ENCODE data around the gene ATAD1.

Gene ATAD1

GRCh38 chr10:87716348-87716670 lies 101.7 kb downstream of the ATAD1 start:
- Histone ChIP-seq H3K79me2 (ENCODE audit: insufficient read depth, low read length) (no peaks in the 10 kb centered on the region), H2AFZ (ENCODE audit: low read length) (no peak overlapping the region), H3K4me1 (ENCODE audit: insufficient read depth, low read length, severe bottlenecking) (no peaks in the 10 kb centered on the region)

DNA sequence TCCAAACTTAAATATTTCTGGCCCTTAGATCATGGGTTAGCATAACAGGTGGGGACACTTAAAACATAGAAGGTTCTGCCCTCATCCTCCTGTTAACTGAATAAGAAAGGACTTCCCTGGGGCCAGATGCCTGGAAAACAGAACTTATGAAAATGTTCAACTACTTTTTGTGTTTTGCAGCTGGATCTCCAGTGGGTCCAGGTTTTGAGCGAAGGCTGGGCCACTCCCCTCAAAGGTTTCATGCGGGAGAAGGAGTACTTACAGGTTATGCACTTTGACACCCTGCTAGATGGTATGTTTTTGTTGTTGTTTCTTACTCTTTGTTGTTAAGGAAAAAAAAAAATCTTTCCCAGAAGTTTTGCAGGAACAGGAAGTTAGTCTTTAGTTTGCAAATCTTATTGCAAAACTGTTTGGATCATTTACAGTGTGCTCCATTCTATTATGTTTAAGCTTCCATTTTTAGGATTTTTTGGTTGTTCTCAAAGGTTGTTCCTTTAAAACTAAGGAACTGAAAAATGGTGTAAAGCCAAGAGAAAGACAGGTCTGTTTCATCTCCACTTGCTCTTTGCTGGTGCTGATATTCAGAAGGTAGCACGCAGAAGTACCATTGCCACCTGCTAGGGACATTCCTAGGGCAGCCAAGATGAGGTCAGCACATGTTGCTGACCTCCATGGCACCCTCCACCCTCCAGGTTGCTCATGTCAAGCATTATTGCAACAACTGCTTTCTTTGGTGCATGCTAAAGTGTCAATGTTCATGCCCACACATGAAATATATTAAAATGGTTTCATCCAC lies 102.3 kb downstream of the ATAD1 start:
- Histone ChIP-seq H3K4me2 (ENCODE audit: low read length) (no peak overlapping the region), H3K79me2 (ENCODE audit: insufficient read depth, low read length) (no peaks in the 10 kb centered on the region), H3F3A (ENCODE audit: insufficient read depth, low read length) (no peaks in the 10 kb centered on the region), H2AFZ (ENCODE audit: low read length) (no peak overlapping the region), H4K20me1 (ENCODE audit: insufficient read depth, low read length) (no peaks in the 10 kb centered on the region), H3K4me1 (ENCODE audit: insufficient read depth, low read length, severe bottlenecking) (no peaks in the 10 kb centered on the region), H3K9me2 (ENCODE audit: low read depth, low read length) (no peaks in the 10 kb centered on the region), H3K36me3 (ENCODE audit: insufficient read depth, low read length) (no peaks in the 10 kb centered on the region), H3K27me3 (ENCODE audit: insufficient read depth, low read length) (no peaks in the 10 kb centered on the region; the same call in 1 of the 2 replicates), H3K27ac (ENCODE audit: low read depth, low read length, poor library complexity, severe bottlenecking) (no peak overlapping the region), H3K9me3 (ENCODE audit: low read length) (no peaks in the 10 kb centered on the region), H3K4me3 (ENCODE audit: low read depth, low read length, poor library complexity, severe bottlenecking) (no peak overlapping the region), H3K9ac (ENCODE audit: low read length) (no peak overlapping the region)
- TF ChIP-seq EZH2 (IDR thresholded peaks at IDR 0.05; ENCODE audit: borderline replicate concordance, low read length): no peak

More at GRCh38 chr10:87716348-87716670, 101.7 kb downstream of the ATAD1 start:
- Histone ChIP-seq H3K4me2 (ENCODE audit: low read length) (no peak overlapping the region), H3K27ac (ENCODE audit: low read depth, low read length, poor library complexity, severe bottlenecking) (no peak overlapping the region), H3K9me2 (ENCODE audit: low read depth, low read length) (no peaks in the 10 kb centered on the region), H4K20me1 (ENCODE audit: insufficient read depth, low read length) (no peaks in the 10 kb centered on the region), H3K27me3 (ENCODE audit: insufficient read depth, low read length) (no peaks in the 10 kb centered on the region; the same call in 1 of the 2 replicates), H3K9ac (ENCODE audit: low read length) (no peak overlapping the region), H3K4me3 (ENCODE audit: low read depth, low read length, poor library complexity, severe bottlenecking) (no peak overlapping the region), H3K9me3 (ENCODE audit: low read length) (no peaks in the 10 kb centered on the region), H3F3A (ENCODE audit: insufficient read depth, low read length) (no peaks in the 10 kb centered on the region), H3K36me3 (ENCODE audit: insufficient read depth, low read length) (no peaks in the 10 kb centered on the region)
- TF ChIP-seq, protein P1, sequence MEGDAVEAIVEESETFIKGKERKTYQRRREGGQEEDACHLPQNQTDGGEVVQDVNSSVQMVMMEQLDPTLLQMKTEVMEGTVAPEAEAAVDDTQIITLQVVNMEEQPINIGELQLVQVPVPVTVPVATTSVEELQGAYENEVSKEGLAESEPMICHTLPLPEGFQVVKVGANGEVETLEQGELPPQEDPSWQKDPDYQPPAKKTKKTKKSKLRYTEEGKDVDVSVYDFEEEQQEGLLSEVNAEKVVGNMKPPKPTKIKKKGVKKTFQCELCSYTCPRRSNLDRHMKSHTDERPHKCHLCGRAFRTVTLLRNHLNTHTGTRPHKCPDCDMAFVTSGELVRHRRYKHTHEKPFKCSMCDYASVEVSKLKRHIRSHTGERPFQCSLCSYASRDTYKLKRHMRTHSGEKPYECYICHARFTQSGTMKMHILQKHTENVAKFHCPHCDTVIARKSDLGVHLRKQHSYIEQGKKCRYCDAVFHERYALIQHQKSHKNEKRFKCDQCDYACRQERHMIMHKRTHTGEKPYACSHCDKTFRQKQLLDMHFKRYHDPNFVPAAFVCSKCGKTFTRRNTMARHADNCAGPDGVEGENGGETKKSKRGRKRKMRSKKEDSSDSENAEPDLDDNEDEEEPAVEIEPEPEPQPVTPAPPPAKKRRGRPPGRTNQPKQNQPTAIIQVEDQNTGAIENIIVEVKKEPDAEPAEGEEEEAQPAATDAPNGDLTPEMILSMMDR (IDR thresholded peaks at IDR 0.05; ENCODE audit: low read length): no peak
- no peak for TF ChIP-seq EZH2 (IDR thresholded peaks at IDR 0.05; ENCODE audit: borderline replicate concordance, low read length)

DNA sequence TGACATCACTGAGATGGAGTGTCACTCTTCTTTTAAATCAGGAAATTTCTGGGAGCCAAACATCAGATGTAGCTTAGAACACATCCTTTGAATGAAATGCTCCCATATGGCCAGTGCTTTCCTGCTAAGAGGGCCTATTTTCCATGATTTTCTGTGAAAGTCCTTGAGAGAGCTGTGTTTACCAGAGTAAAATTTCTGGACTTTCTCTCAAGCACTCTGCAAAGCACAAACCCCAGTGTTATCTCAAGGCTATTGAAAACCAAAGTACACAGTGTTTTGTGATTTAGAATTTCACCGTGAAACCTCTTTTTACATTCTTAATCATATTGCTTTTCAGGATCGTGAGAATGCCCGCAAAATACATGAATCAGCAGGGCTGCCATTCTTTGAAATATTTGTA lies 104.3 kb downstream of the ATAD1 start:
- Histone ChIP-seq H3K4me2 (ENCODE audit: low read length) (no peak overlapping the region), H3F3A (ENCODE audit: insufficient read depth, low read length) (no peaks in the 10 kb centered on the region), H4K20me1 (ENCODE audit: insufficient read depth, low read length) (no peaks in the 10 kb centered on the region), H3K4me3 (ENCODE audit: low read depth, low read length, poor library complexity, severe bottlenecking) (no peak overlapping the region), H3K36me3 (ENCODE audit: insufficient read depth, low read length) (no peaks in the 10 kb centered on the region), H2AFZ (ENCODE audit: low read length) (no peak overlapping the region), H3K9ac (ENCODE audit: low read length) (no peak overlapping the region), H3K27ac (ENCODE audit: low read depth, low read length, poor library complexity, severe bottlenecking) (no peak overlapping the region), H3K27me3 (ENCODE audit: insufficient read depth, low read length) (no peaks in the 10 kb centered on the region; the same call in 1 of the 2 replicates), H3K4me1 (ENCODE audit: insufficient read depth, low read length, severe bottlenecking) (no peaks in the 10 kb centered on the region), H3K9me3 (ENCODE audit: low read length) (no peaks in the 10 kb centered on the region), H3K9me2 (ENCODE audit: low read depth, low read length) (no peaks in the 10 kb centered on the region), H3K79me2 (ENCODE audit: insufficient read depth, low read length) (no peaks in the 10 kb centered on the region)
- TF ChIP-seq, protein P1 (IDR thresholded peaks at IDR 0.05; ENCODE audit: low read length): no peak
- no peak for TF ChIP-seq EZH2 (IDR thresholded peaks at IDR 0.05; ENCODE audit: borderline replicate concordance, low read length)

All from OCI-LY1 (cell line).